HepG2 (cell line): ENCODE measurements around the gene GPC3. TPM values are rescaled to one million over a fixed set of nuclear protein-coding genes. Genes with fewer than 3 reads are reported as not detected.

Source experiments
- ATAC-seq: fragments of 200-7000 bp; cut with Tn5 transposase; 3 replicates; pipeline ENCODE4 v1.9.1; 2020; ENCODE audit warnings: mild to moderate bottlenecking, moderate library complexity
- BruUV-seq: library from RNA; stranded (reverse); fragments of 400-500 nt; replicated peaks from 2 replicates; lab custom pipeline; 2021; lab: Mats Ljungman, UMichigan
- CTCF ChIA-PET: fragments of 300-600 bp; formaldehyde crosslinking; extraction: SDS; loops from one replicate; lab custom pipeline; 2021; ENCODE audit warnings: low total read pairs, inconsistent platforms, low intra/inter-chr PET ratio; lab: Yijun Ruan, JAX
- POLR2A ChIA-PET: fragments of 350-600 bp; sonication (Branson Sonifier 250); formaldehyde crosslinking; loops from one replicate; lab custom pipeline; 2020; ENCODE audit warnings: antibody characterized with exemption, inconsistent platforms; lab: Yijun Ruan, JAX
- DNase-seq: peaks from one replicate; pipeline ENCODE4 v3.0.0-alpha.2; 2015; ENCODE audit warnings: low spot score
- FAIRE-seq: peaks from 3 replicates; lab custom pipeline; 2011; peaks lifted over from hg19 to GRCh38; lab: Jason Lieb, UNC
- H2AFZ ChIP-seq: one replicate; pipeline ENCODE4 v1.6.1; 2011; ENCODE audit warnings: low read length, inconsistent platforms
- H3K27ac ChIP-seq: fragments of 300-600 bp; 3 replicates; pipeline ENCODE4 v1.8.0; 2011; ENCODE audit warnings: mixed run types, mild to moderate bottlenecking, mixed read lengths, low read length, inconsistent platforms; ENCODE audit not compliant: insufficient read depth; ENCODE audit errors: extremely low read length
- H3K27me3 ChIP-seq, 2 experiments: fragments of 200-600 bp in 1 of 2; 2 replicates in 1 of 2; 3 replicates in 1 of 2; pipeline versions ENCODE4 v1.6.0 to v1.8.0; 2011; ENCODE audit warnings: low read length in 2 of 2, mild to moderate bottlenecking in 2 of 2, moderate library complexity in 2 of 2, inconsistent platforms in 1 of 2; ENCODE audit not compliant: insufficient read depth in 2 of 2, control insufficient read depth in 1 of 2
- H3K36me3 ChIP-seq, 2 experiments: fragments of 200-600 bp in 1 of 2; replicated peaks in 1 of 2; 2 replicates in 1 of 2; 3 replicates in 1 of 2; pipeline versions ENCODE4 v1.5.1 to v1.8.0; 2011; ENCODE audit warnings: low read length in 2 of 2, inconsistent platforms in 1 of 2; ENCODE audit not compliant: insufficient read depth in 2 of 2, control insufficient read depth in 1 of 2
- H3K4me1 ChIP-seq: 2 replicates; pipeline ENCODE4 v1.5.1; 2012; ENCODE audit warnings: low read length, inconsistent platforms; ENCODE audit not compliant: insufficient read depth
- H3K4me2 ChIP-seq: 2 replicates; pipeline ENCODE4 v1.6.0; 2011; ENCODE audit warnings: low read depth, low read length, inconsistent platforms
- H3K4me3 ChIP-seq, 3 experiments: fragments of 200-600 bp in 1 of 3; sonication (generic), shearing (Covaris generic) in 1 of 3; replicated peaks in 1 of 3; 2 replicates each; pipeline ENCODE4 v1.5.1; 2011 to 2016; ENCODE audit warnings: low read length in 3 of 3, inconsistent platforms in 2 of 3, low read depth in 2 of 3, mild to moderate bottlenecking in 2 of 3, control low read depth in 1 of 3, mixed read lengths in 1 of 3; ENCODE audit not compliant: insufficient read depth in 1 of 3
- H3K79me2 ChIP-seq: one replicate; pipeline ENCODE4 v1.6.1; 2011; ENCODE audit warnings: low read length, inconsistent platforms; ENCODE audit not compliant: insufficient read depth
- H3K9ac ChIP-seq: 2 replicates; pipeline ENCODE4 v1.6.0; 2011; ENCODE audit warnings: mild to moderate bottlenecking, low read depth, low read length, inconsistent platforms; ENCODE audit not compliant: insufficient read depth
- H3K9me3 ChIP-seq: 2 replicates; pipeline ENCODE4 v1.5.1; 2012; ENCODE audit warnings: mild to moderate bottlenecking, low read length
- H4K20me1 ChIP-seq: 2 replicates; pipeline ENCODE4 v1.6.0; 2011; ENCODE audit warnings: inconsistent platforms, mild to moderate bottlenecking, low read length, moderate library complexity; ENCODE audit not compliant: insufficient read depth
- FOSL2 ChIP-seq: sonication (generic); formaldehyde crosslinking; IDR thresholded peaks from 2 replicates; pipeline ENCODE4 v1.4.0; 2020; ENCODE audit warnings: missing genetic modification reagents
- MLLT10 ChIP-seq: sonication (generic); formaldehyde crosslinking; IDR thresholded peaks from 2 replicates; pipeline ENCODE4 v1.4.0; 2020; ENCODE audit warnings: missing genetic modification reagents
- RBM22 ChIP-seq: fragments of 200-400 bp; formaldehyde crosslinking; optimal IDR thresholded peaks from 2 replicates; pipeline ENCODE3; 2017; ENCODE audit warnings: mild to moderate bottlenecking, low read length, moderate library complexity
- TGIF2 ChIP-seq: IDR thresholded peaks from 2 replicates; pipeline ENCODE4 v1.6.1; 2016; ENCODE audit warnings: control low read depth, missing compliant biosample characterization
- ZNF546 ChIP-seq: sonication (generic); formaldehyde crosslinking; conservative IDR thresholded peaks from 2 replicates; pipeline ENCODE4 v1.8.1; 2023; ENCODE audit warnings: mild to moderate bottlenecking, missing genetic modification reagents
- ZNF776 ChIP-seq: sonication (generic); formaldehyde crosslinking; IDR thresholded peaks from 2 replicates; pipeline ENCODE4 v1.4.0; 2020; ENCODE audit warnings: mild to moderate bottlenecking, missing genetic modification reagents
- WGBS: methylation state at CpG from one replicate; pipeline ENCODE4 v1.1.6; 2017; ENCODE audit warnings: low lambda C conversion rate; 5-methylcytosine and 5-hydroxymethylcytosine counted together
- in situ Hi-C: cut with HindIII; loops from 2 replicates; pipeline ENCODE4 v1.10.0; 2017; ENCODE audit warnings: low pct_unique_long_range_greater_than_20kb; ENCODE audit not compliant: extremely low pct_ligation_motif_present
- intact Hi-C: fragments of 100-400 bp; cut with micrococcal nuclease; formaldehyde crosslinking; loops from one replicate; pipeline ENCODE4 v1.10.0; 2022; ENCODE audit not compliant: unreplicated experiment
- polyA plus RNA-seq, 8 experiments: library from polyadenylated mRNA; depleted of rRNA in 3 of 8; stranded (reverse) in 7 of 8; unstranded in 1 of 8; fragments of >200 nt; fragmentation: Illumina TruSeq in 4 of 8; extraction: Trizol in 4 of 8; gene quantifications; 2 replicates each; pipeline versions ENCODE4 v1.2.1 to v1.2.3, GENCODE V29; 2011 to 2016; ENCODE audit warnings: low read depth in 4 of 8, missing spikeins in 1 of 8, mixed read lengths in 1 of 8; ENCODE audit not compliant: insufficient read depth in 1 of 8
- total RNA-seq, 5 experiments: library from RNA; depleted of rRNA; stranded (reverse); fragments of >200 nt; fragmentation: Illumina TruSeq; extraction: Trizol; gene quantifications; 2 replicates each; pipeline ENCODE4 v1.2.3, GENCODE V29; 2016; ENCODE audit warnings: low read depth in 1 of 5

Gene GPC3
- total and polyA plus RNA-seq, 2 of the 13 experiments (the other 11 are each of a cell fraction or from before 2014, with no cell fraction given) = 1,799 to 3,263 TPM

DNA sequence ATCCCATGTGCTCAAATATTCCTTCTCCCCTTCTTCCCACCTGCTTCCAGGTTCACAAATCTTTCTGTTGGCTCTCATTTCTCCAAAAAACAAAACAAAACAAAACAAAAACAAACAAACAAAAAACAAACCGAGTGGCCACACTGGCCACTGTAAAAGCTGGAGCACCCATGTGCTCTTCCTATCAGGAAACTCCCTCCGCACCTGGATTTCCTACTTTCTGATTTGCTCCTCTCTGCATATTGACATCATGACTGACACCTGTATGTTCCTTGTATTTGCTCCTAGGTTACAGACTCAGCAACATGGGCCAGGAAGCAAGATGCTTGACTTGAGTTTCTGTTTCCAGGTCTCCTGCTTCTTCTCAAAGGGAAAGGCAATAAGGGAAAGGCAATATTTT, 258.8 kb downstream of the GPC3 start:
- 83% methylated on average over 2 of the region's 2 CpGs for WGBS
- intact Hi-C loops = no loop called here
- TF ChIP-seq MLLT10 (CRISPR knock-in tag) (no peak), ZNF546 (no peak), RBM22 (peak; percentile 1)
- TF ChIP-seq, all 625 proteins: peak for 1

DNA sequence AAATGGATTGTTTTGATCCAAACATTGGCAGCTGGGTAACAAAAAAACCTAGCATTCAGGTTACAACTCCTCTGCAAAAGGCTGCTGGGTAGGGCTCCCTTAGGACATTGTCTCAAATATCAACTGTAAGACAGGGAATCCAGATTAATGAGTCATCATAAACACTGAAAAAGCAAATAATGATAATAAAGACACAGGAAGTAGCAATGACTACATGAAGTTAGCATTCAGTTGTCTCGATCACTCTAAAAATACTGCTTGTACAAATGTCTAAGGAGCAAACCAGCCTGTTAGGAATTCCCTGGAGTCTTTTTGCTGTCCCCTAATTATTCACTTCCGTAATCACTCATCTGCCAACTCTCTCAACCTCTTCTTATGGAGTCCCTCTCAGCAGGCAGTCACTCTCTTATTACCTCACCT, 259.2 kb downstream of the GPC3 start:
- peaks cover 1 to 8% of the 10 kb centered on the region in 2 experiments; a peak in 2 of 5 replicates for H3K36me3 ChIP-seq
- peaks cover 91% of the 10 kb centered on the region for H3K4me1 ChIP-seq
- peak; percentile 32 for FAIRE-seq
- BruUV-seq = no TSS peak
- no peak overlapping the region for H3K9ac ChIP-seq
- intact Hi-C loops = no loop called here
- H3K27me3 ChIP-seq = no peaks in the 10 kb centered on the region
- H3K79me2 ChIP-seq = peaks cover 93% of the 10 kb centered on the region
- in situ Hi-C loops = no loop called here
- H3K4me2 ChIP-seq = no peak overlapping the region
- peak; percentile 27 for DNase-seq
- POLR2A ChIA-PET = no interaction called here
- ATAC-seq = no peak
- no peak overlapping the region for H3K4me3 ChIP-seq
- no peak for TF ChIP-seq ZNF776 (CRISPR knock-in tag)
- TF ChIP-seq TGIF2 (CRISPR knock-in tag) = no peak
- peak; percentile 44; the same call in 1 of the 2 replicates for TF ChIP-seq FOSL2 (CRISPR knock-in tag)
- 87% methylated on average over 2 of the region's 2 CpGs for WGBS
- H3K27ac ChIP-seq = no peak overlapping the region
- H4K20me1 ChIP-seq = peaks cover 90% of the 10 kb centered on the region
- H3K9me3 ChIP-seq = no peaks in the 10 kb centered on the region
- H2AFZ ChIP-seq = no peak overlapping the region
- CTCF ChIA-PET = no interaction called here

More for the DNA sequence above, 258.8 kb downstream of the GPC3 start:
- Histone ChIP-seq H3K4me2 (no peak overlapping the region), H2AFZ (no peak overlapping the region), H3K27ac (no peak overlapping the region), H3K36me3 (peaks cover 1 to 8% of the 10 kb centered on the region in 2 experiments; a peak in 2 of 5 replicates), H3K79me2 (peaks cover 94% of the 10 kb centered on the region), H3K4me1 (peaks cover 94% of the 10 kb centered on the region), H3K4me3 (no peak overlapping the region), H3K9me3 (no peaks in the 10 kb centered on the region), H3K9ac (no peak overlapping the region), H3K27me3 (no peaks in the 10 kb centered on the region), H4K20me1 (peaks cover 92% of the 10 kb centered on the region)
- CTCF ChIA-PET = no interaction called here
- FAIRE-seq = no peak
- no peak; the same call in 2 of the 3 replicates for ATAC-seq
- POLR2A ChIA-PET = no interaction called here
- in situ Hi-C loops = no loop called here
- no peak for DNase-seq
- BruUV-seq = no TSS peak
